ENCODE results near the gene GTF3C2. TPM values are rescaled to one million over a fixed set of nuclear protein-coding genes. Genes with fewer than 3 reads are reported as not detected.

The GTF3C2 gene
- total and polyA plus RNA-seq, 4 donors: 37.8 to 60.5 (median 43.0) TPM

DNA sequence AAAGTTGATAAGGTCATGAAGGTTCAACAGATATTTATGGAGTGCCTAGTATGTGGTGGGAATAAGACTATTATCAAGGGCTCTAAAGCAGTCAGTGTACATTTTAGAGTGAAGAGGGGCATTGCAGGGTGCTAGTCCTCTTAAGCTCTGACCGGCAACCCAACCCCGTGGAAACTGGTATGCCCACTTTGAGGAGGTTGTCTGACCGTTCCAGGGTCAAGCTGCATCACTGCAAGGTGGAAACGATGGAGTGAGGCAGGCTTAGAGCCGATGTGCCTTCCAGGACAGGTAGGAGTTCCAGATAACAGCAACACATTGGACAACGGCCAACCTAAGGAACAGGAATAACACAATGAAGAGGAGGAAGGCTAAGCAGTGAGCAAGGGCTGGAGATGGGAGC is 46.9 kb downstream of the GTF3C2 start:
- Histone ChIP-seq H3K27ac (ENCODE audit: low read depth, low read length) (no peak overlapping the region), H3K4me3 (ENCODE audit: low read depth, low read length) (no peak overlapping the region), H3K27me3 (ENCODE audit: control insufficient read depth, insufficient read depth, low read length) (peaks cover 40% of the 10 kb centered on the region), H3K9me3 (ENCODE audit: control insufficient read depth, insufficient read depth, low read length) (no peaks in the 10 kb centered on the region), H3K36me3 (ENCODE audit: control insufficient read depth, insufficient read depth, low read length) (peaks cover 24% of the 10 kb centered on the region), H3K4me1 (ENCODE audit: control insufficient read depth, insufficient read depth, low read length) (peaks cover 26% of the 10 kb centered on the region)
- WGBS (ENCODE audit: insufficient coverage): 95% methylated on average over 6 of the region's 6 CpGs
- DNase-seq (ENCODE audit: low read depth in 4 of 6, low spot score in 6 of 6): no peak

DNA sequence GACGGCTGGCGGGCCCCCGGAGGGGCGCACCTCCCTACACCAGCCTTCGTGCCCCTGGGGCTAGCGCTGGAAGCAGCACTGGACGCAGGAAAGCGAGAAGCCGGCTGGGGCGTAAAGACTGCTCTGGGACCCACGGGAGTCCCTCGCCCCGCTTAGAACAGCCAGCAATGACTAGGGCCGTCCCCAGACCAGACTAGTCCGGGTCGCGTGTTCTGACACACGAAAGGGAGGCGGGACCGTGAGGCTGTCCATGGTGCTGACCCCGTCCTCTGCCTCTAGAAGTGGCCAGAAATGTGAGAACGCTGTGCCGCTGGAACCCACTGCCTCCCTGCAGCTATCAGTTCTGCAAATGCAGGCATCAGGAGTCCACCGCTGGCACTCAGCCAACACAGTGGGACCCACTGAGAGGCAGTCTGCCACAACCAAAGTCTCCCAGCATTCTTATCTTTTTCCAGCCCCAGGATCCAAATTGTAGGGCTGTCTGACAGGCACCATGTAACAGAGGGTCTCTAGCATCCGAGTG is 48.1 kb downstream of the GTF3C2 start, which contains the start of gene UCN:
TSS of gene UCN (minus strand) at position 87 of the 523 bp plus-strand sequence. CDS start 550 bp downstream, outside the sequence.
- H3K27me3 ChIP-seq (ENCODE audit: control insufficient read depth, insufficient read depth, low read length): peaks cover 41% of the 10 kb centered on the region
- H3K27ac ChIP-seq (ENCODE audit: low read depth, low read length): no peak within 1 kb of the TSS
- no peaks in the 10 kb centered on the region for H3K9me3 ChIP-seq (ENCODE audit: control insufficient read depth, insufficient read depth, low read length)
- peaks cover 23% of the 10 kb centered on the region for H3K36me3 ChIP-seq (ENCODE audit: control insufficient read depth, insufficient read depth, low read length)
- WGBS (ENCODE audit: insufficient coverage): 19% methylated on average over 25 of the region's 25 CpGs
- H3K4me1 ChIP-seq (ENCODE audit: control insufficient read depth, insufficient read depth, low read length): peaks cover 26% of the 10 kb centered on the region
- peak within 1 kb of the TSS; percentile 5 for H3K4me3 ChIP-seq (ENCODE audit: low read depth, low read length)
- peak in 2 of 6 donors; percentile 63 to 68 for DNase-seq (ENCODE audit: low read depth in 4 of 6, low spot score in 6 of 6)

DNA sequence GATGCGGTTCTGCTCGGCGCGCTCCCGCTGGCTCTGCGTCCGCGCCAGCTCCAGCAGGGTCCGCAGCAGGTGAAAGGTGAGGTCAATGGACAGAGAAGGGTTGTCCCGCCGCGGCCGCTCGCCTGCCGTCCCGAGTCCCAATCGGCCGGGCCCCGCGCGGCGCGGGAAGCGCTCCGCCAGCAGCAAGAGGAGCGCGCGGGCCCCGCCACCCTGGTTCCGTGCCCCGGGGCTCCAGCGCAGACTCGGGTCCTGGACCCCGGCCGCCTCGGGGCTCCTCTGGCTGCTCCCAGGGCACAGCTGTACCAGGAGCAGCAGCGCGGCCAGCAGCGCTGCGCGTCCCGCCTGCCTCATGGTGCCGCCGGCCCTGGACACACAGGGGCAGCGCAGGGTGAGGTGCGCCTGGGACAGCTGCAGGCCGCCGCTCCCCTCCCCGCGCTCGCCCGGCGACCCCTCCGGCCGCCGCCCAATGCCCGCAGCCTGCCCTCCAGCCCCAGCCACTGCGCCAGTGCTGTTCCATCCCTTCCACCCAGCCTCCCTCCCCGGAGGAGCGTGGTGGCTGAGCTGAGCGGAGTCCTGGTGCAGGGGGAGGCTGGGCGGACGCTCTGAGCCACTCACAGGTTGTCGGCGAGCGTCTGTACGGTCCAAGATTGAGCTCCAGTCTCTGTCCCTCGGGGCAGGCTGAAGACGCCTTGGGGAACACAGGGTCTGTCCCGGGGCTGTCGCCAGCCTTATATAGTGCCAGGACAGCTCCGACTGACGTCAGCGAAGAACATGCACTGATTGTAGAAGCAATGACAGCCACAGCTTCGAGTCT is 48.8 kb downstream of the GTF3C2 start:
- Histone ChIP-seq H3K36me3 (ENCODE audit: control insufficient read depth, insufficient read depth, low read length) (peaks cover 23% of the 10 kb centered on the region), H3K4me3 (ENCODE audit: low read depth, low read length) (peak overlapping the region; percentile 5)
- peak in 2 of 6 donors; percentile 35 to 37 for DNase-seq (ENCODE audit: low read depth in 4 of 6, low spot score in 6 of 6)

DNA sequence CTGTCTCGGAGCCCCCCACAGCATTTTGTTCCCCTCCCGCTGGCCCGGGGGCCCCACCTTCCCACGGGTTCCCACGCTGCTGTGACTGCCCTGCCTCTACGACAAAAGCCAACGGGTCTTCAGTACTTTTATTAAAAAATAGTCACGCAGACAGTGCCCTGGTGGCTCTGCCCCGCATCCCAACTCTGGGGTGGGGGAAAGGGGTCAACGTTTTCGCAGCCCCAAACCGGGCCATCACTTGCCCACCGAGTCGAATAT is 49.3 kb downstream of the GTF3C2 start:
- DNase-seq (ENCODE audit: low read depth in 4 of 6, low spot score in 6 of 6): no peak
- peaks cover 22% of the 10 kb centered on the region for H3K36me3 ChIP-seq (ENCODE audit: control insufficient read depth, insufficient read depth, low read length)
- H3K9me3 ChIP-seq (ENCODE audit: control insufficient read depth, insufficient read depth, low read length): no peaks in the 10 kb centered on the region
- H3K4me1 ChIP-seq (ENCODE audit: control insufficient read depth, insufficient read depth, low read length): peaks cover 31% of the 10 kb centered on the region
- no peak overlapping the region for H3K4me3 ChIP-seq (ENCODE audit: low read depth, low read length)
- H3K27ac ChIP-seq (ENCODE audit: low read depth, low read length): no peak overlapping the region
- WGBS (ENCODE audit: insufficient coverage): 13% methylated on average over 12 of the region's 14 CpGs
- peaks cover 41% of the 10 kb centered on the region for H3K27me3 ChIP-seq (ENCODE audit: control insufficient read depth, insufficient read depth, low read length)

More for the DNA sequence above, 48.8 kb downstream of the GTF3C2 start:
- Histone ChIP-seq H3K4me1 (ENCODE audit: control insufficient read depth, insufficient read depth, low read length) (peaks cover 31% of the 10 kb centered on the region), H3K27ac (ENCODE audit: low read depth, low read length) (no peak overlapping the region), H3K9me3 (ENCODE audit: control insufficient read depth, insufficient read depth, low read length) (no peaks in the 10 kb centered on the region), H3K27me3 (ENCODE audit: control insufficient read depth, insufficient read depth, low read length) (peaks cover 41% of the 10 kb centered on the region)
- 4% methylated on average over 74 of the region's 75 CpGs for WGBS (ENCODE audit: insufficient coverage)

DNA sequence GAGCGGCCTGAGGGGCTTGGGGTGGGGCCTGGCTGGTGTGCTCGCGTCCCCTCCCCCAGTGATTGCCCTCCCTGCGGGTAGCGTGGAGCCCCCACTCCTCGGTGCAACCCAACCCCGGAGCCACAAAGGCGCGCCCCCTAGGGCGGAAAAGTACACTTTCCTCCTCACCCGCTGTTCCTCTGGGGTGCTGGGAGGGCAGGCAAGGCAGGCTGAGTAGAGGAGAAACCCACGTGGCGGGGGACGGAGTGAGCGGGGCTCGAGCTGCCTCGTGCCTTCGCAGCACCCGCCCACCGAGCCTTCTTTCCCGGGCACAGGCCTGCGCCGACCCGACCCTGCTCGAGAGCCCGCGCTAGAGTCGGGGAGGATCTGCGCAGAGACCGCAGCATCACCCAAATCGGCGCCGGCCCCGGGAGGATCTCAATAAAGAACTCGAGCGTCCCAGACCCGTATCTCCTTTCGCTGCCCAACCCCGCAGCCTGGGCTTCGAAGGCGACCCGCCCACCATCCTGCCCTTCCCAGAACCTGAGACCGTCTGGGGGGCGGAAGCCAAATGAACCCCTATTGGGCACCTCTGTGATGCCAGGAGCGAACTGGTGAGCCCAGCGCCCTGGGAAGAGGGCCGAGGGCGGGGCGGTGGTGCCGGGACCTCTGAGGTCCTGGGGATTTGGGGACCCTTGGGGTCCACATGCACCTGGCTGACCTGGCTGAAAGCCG is 49.8 kb downstream of the GTF3C2 start:
- no peak overlapping the region for H3K4me3 ChIP-seq (ENCODE audit: low read depth, low read length)
- no peak overlapping the region for H3K27ac ChIP-seq (ENCODE audit: low read depth, low read length)
- 4% methylated on average over 44 of the region's 51 CpGs for WGBS (ENCODE audit: insufficient coverage)

DNA sequence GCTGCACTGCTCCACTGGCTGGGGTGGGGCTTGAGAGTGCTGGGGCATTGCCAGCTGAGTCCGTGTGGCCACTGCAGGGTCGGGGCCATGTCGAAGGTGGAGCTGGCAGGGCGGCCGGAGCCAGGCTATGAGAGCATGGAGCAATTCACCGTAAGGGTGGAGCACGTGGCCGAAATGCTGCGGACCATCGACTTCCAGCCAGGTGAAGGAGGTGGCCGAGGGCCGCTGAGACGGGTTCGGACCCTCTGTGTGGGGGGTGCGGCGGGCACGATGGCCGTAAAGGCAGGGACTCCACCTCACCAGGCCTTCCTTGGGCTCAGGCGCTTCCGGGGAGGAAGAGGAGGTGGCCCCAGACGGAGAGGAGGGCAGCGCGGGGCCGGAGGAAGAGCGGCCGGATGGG is 50.4 kb downstream of the GTF3C2 start:
- Histone ChIP-seq H3K9me3 (ENCODE audit: control insufficient read depth, insufficient read depth, low read length) (no peaks in the 10 kb centered on the region), H3K27ac (ENCODE audit: low read depth, low read length) (no peak overlapping the region), H3K4me3 (ENCODE audit: low read depth, low read length) (no peak overlapping the region), H3K27me3 (ENCODE audit: control insufficient read depth, insufficient read depth, low read length) (peaks cover 41% of the 10 kb centered on the region), H3K4me1 (ENCODE audit: control insufficient read depth, insufficient read depth, low read length) (peaks cover 31% of the 10 kb centered on the region), H3K36me3 (ENCODE audit: control insufficient read depth, insufficient read depth, low read length) (peaks cover 13% of the 10 kb centered on the region)
- no peak for DNase-seq (ENCODE audit: low read depth in 4 of 6, low spot score in 6 of 6)
- 36% methylated on average over 22 of the region's 26 CpGs for WGBS (ENCODE audit: insufficient coverage)

More for the DNA sequence above, 49.8 kb downstream of the GTF3C2 start:
- no peaks in the 10 kb centered on the region for H3K9me3 ChIP-seq (ENCODE audit: control insufficient read depth, insufficient read depth, low read length)
- peaks cover 41% of the 10 kb centered on the region for H3K27me3 ChIP-seq (ENCODE audit: control insufficient read depth, insufficient read depth, low read length)
- H3K36me3 ChIP-seq (ENCODE audit: control insufficient read depth, insufficient read depth, low read length): peaks cover 17% of the 10 kb centered on the region
- peak in 1 of 6 donors; percentile 10 for DNase-seq (ENCODE audit: low read depth in 4 of 6, low spot score in 6 of 6)
- H3K4me1 ChIP-seq (ENCODE audit: control insufficient read depth, insufficient read depth, low read length): peaks cover 31% of the 10 kb centered on the region

DNA sequence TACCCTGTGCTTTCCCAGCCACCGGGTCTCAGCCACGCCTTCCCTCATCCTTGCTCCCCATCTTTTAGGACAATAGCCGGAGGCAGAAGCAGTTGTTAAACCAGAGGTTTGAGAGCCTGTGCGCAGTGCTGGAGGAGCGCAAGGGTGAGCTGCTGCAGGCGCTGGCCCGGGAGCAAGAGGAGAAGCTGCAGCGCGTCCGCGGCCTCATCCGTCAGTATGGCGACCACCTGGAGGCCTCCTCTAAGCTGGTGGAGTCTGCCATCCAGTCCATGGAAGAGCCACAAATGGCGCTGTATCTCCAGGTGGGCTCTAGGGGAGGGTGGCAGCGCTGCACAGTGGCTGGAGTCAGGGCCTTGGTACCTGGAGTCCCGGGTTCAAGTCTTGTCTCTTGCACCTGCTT is 51.0 kb downstream of the GTF3C2 start:
- peaks cover 10% of the 10 kb centered on the region for H3K36me3 ChIP-seq (ENCODE audit: control insufficient read depth, insufficient read depth, low read length)
- no peak overlapping the region for H3K4me3 ChIP-seq (ENCODE audit: low read depth, low read length)
- no peak for DNase-seq (ENCODE audit: low read depth in 4 of 6, low spot score in 6 of 6)
- H3K4me1 ChIP-seq (ENCODE audit: control insufficient read depth, insufficient read depth, low read length): peaks cover 31% of the 10 kb centered on the region
- H3K9me3 ChIP-seq (ENCODE audit: control insufficient read depth, insufficient read depth, low read length): no peaks in the 10 kb centered on the region
- H3K27ac ChIP-seq (ENCODE audit: low read depth, low read length): no peak overlapping the region
- peaks cover 41% of the 10 kb centered on the region for H3K27me3 ChIP-seq (ENCODE audit: control insufficient read depth, insufficient read depth, low read length)
- 92% methylated on average over 16 of the region's 16 CpGs for WGBS (ENCODE audit: insufficient coverage)

DNA sequence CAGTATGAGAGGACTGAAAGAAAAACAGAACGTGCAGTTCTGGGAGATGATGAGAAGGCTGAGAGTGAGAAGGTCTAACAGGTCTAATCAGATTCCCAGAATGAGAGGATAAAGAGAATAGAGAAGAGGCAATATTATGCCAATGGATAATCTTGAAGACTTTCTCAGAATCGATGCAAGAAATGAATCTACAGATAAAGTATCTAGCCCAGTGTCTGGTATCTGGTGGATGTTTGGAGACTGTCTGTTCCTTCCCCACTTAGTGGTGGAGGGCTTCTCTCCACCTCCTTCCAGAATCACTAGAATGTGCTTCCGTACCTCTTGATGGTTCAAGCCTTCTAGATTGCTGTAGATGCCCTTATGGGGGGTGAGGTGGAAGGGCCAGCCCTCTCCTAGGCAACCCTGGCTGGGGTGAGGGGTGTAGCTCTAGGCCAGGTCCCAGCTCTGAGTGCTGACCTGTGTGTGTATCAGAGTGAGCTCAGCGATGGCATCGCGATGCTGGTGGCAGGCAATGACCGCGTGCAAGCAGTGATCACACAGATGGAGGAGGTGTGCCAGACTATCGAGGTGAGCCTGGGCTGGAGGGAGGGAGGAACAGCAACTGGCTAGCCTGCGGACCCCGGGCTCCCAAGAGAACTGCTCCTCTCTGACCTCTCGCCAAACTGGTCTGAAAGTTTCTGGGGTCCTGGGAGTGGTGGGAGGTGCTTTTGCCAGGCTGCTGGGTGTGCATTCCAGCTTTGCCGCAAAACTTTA is 51.9 kb downstream of the GTF3C2 start:
- Histone ChIP-seq H3K36me3 (ENCODE audit: control insufficient read depth, insufficient read depth, low read length) (peaks cover 10% of the 10 kb centered on the region), H3K4me1 (ENCODE audit: control insufficient read depth, insufficient read depth, low read length) (peaks cover 31% of the 10 kb centered on the region), H3K9me3 (ENCODE audit: control insufficient read depth, insufficient read depth, low read length) (no peaks in the 10 kb centered on the region), H3K27me3 (ENCODE audit: control insufficient read depth, insufficient read depth, low read length) (peaks cover 41% of the 10 kb centered on the region), H3K4me3 (ENCODE audit: low read depth, low read length) (no peak overlapping the region), H3K27ac (ENCODE audit: low read depth, low read length) (no peak overlapping the region)
- 89% methylated on average over 11 of the region's 13 CpGs for WGBS (ENCODE audit: insufficient coverage)
- DNase-seq (ENCODE audit: low read depth in 4 of 6, low spot score in 6 of 6): no peak
